H1 (cell line): ENCODE results near the gene KRT80.

Experiments used
- CEBPB ChIP-seq: IDR thresholded peaks from 2 replicates; pipeline ENCODE4 v1.6.1; 2012; ENCODE audit warnings: low read depth, low read length
- CTCF ChIP-seq, 3 experiments: IDR thresholded peaks; 1 replicate in 2 of 3; 2 replicates in 1 of 3; pipeline versions ENCODE4 v1.5.1 to v1.6.1; 2011; ENCODE audit warnings: low read length in 3 of 3, mild to moderate bottlenecking in 3 of 3, inconsistent platforms in 2 of 3, low read depth in 1 of 3, moderate library complexity in 1 of 3; ENCODE audit not compliant: insufficient read depth in 1 of 3; ENCODE audit errors: control extremely low read depth in 1 of 3
- EGR1 ChIP-seq: IDR thresholded peaks from 2 replicates; pipeline ENCODE4 v1.6.1; 2011; ENCODE audit warnings: low read depth, low read length, borderline replicate concordance
- JUN ChIP-seq: IDR thresholded peaks from 2 replicates; pipeline ENCODE4 v1.6.1; 2011; ENCODE audit warnings: low read depth, mild to moderate bottlenecking, improper control_type of control experiment, low read length
- POLR2A ChIP-seq, 2 experiments: IDR thresholded peaks; 1 replicate in 1 of 2; 2 replicates in 1 of 2; pipeline ENCODE4 v1.6.1; 2011; ENCODE audit warnings: low read depth in 2 of 2, low read length in 2 of 2, mild to moderate bottlenecking in 2 of 2; ENCODE audit errors: control extremely low read depth in 1 of 2
- SRF ChIP-seq: IDR thresholded peaks from 2 replicates; pipeline ENCODE4 v1.6.1; 2011; ENCODE audit warnings: mild to moderate bottlenecking, low read depth, low read length, moderate library complexity

- TF ChIP-seq POLR2A (IDR thresholded peaks at IDR 0.05; ENCODE audit: control extremely low read depth in 1 of 2, low read depth in 2 of 2, low read length in 2 of 2): peak in 1 of 2 experiments; percentile 79; a peak in 2 of 3 replicates
- TF ChIP-seq JUN: no peak
- TF ChIP-seq CTCF (IDR thresholded peaks at IDR 0.05; ENCODE audit: control extremely low read depth in 1 of 3, insufficient read depth in 1 of 3, low read depth in 1 of 3, low read length in 3 of 3): no peak
- no peak for TF ChIP-seq CEBPB
- peak; percentile 53; the same call in 1 of the 2 replicates for TF ChIP-seq EGR1
- no peak for TF ChIP-seq SRF
Measured at GRCh38 chr12:52125476-52125900, 66.3 kb downstream of the KRT80 start.
